ENCODE results near the gene OTUB2.
A peak's percentile ranks its signal among the peaks of the same experiment; 100 is the strongest.

The OTUB2 gene

DNA sequence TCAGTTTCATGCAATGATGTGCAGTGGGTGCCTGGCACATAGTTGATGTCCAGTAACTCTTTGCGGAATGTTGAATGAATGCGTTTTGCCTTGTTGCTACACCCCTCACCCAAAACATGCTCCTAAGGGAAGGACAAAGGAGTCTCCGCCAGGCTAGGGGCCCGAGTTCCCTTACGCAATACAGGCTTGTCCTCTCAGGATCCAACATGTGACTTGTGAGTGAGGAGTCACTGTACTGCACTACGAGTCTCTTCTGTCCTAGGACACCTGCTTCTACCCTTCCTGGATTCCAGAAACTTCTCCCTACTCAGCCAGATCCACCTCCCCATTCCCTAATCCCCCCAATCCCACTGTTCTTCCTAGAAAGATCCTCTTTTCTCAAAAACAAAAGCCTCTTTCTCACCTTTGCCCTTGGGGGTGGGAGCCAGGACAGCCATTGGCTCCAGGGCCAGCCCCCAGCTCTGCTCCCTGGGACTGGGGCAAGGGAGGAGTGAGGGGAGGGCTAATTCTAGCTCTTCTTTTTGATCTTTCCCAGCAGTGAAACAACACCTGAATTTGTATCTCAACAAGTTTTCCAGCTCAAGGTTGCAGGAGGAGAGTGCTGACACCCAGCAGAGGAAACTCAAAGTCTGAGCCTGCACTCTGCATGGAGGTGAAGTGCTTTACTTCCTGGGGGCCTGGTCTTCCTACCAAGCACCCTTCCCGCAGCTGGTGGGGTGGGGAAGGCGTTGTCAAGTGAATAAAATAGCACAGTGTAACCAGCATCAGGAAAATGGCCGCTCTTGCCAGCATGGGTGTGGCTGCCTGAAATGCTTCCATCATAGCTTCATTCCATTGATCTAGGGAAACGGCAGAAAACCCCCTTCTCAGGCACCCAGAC lies 3.4 kb upstream of the OTUB2 start:
- peak; percentile 25 for DNase-seq

GRCh38 chr14:94024549-94024948 lies 1.6 kb upstream of the OTUB2 start:
- no peak for DNase-seq

DNA sequence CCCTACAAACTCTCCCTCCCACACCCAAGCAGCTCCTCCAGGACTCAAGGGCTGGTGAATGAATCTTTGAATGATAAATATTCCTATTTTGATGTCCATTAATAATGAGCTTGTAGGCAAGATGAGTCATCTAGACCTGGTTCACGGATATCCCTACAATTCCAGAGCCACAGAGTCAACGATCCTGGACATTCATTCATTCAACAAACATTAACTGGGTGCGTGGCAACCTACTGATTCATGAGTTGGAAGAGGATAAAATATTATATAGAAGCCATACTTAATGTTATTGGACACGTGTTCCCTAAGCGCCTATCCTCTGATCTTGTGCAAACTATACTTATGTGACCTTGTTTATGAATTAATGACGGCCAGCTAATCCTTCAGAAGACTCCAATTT lies 420 bp upstream of the OTUB2 start:
- no peak for DNase-seq

DNA sequence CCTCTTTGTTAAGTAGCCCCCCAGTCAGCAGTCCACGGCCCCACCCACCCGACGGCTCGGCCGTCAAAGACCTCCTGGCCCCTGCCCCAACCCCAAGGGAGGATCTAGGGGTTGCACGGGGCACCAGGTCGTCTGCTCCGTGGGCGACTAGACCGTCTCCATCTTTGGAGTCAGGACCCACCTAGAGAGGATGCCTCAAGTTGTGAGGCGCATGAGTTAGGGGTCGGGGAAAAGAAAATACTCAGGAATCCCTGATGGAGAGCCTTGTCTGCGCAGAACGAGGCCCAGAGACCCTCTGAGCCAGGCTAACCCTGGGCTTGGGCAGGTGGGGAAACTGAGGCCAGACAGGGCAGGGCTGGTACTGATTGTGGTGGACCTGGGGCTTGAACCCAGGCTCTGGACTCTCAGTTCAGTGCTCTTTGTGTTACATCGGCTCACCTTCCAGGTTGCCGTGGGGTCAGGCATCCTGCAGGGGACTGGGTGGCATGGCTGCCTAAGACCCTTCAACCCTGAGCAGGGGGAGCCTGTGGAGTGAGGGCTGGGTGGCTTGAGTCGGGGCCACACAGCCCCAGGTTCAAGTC lies 839 bp downstream of the OTUB2 start:
- DNase-seq = no peak

GRCh38 chr14:94027566-94028449 lies 1.7 kb downstream of the OTUB2 start:
- DNase-seq = no peak

GRCh38 chr14:94028450-94028826 lies 2.3 kb downstream of the OTUB2 start:
- no peak for DNase-seq

DNA sequence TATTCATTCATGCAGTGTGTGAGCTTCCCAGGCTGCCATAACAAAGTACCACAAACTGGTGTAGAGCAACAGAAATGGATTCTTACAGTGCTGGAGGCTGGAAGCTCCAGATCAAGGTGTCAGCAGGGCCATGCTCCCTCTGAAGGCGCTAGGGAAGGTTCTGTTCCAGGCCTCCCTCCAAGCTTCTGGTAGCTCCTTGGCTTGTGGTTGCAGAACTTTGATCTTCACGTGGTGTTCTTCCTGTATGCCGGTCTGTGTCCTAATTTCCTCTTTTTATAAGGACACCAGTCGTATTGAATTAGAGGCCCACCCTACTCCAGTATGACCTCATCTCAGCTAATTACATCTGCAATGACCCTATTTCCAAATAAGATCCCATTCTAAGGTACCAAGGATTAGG lies 3.1 kb downstream of the OTUB2 start:
- peak; percentile 62 for DNase-seq

DNA sequence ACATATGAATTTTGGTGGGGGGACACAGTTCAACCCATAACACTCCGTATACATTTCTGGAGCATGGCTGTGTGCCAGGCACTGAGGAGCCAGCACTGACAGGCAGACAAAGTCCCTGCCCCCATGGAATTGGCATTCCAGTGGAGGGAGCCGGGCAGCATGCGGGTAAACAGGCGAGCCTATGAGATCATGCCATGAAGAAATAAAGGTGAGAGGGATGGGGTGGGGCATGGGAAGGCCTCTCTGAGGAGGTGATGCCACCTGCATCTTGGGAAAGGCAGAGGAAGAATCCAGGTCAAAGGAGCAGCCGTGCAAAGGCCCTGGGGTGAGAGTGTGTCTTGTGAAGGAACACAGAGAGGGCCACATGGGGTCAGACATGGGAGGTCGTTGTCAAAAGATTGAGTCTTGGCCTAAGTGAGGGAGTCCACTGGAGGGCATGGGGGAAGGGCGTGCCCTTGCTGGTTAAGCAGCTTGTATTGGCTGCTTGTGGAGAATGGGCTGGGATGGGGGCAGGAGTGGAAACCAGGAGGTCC lies 3.6 kb downstream of the OTUB2 start:
- DNase-seq = no peak

DNA sequence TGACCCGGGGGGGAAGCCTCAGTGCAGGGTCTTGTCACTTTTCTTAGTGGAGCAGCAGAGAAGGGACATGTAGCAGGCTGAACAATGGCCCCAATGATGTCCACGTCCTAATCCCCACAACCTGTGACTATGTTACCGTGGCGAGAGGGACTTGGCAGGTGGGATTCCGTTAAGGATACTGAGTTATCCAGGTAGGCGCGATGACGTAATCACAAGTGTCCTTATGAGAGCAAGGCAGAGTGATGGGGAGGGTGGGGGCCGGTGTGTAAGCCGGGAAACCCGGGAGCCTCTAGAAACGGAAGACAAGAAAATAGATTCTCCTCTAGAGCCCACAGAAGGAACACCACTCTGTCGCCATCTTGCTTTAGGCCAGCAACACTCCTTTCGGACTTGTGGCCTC lies 4.4 kb downstream of the OTUB2 start:
- DNase-seq = no peak

DNA sequence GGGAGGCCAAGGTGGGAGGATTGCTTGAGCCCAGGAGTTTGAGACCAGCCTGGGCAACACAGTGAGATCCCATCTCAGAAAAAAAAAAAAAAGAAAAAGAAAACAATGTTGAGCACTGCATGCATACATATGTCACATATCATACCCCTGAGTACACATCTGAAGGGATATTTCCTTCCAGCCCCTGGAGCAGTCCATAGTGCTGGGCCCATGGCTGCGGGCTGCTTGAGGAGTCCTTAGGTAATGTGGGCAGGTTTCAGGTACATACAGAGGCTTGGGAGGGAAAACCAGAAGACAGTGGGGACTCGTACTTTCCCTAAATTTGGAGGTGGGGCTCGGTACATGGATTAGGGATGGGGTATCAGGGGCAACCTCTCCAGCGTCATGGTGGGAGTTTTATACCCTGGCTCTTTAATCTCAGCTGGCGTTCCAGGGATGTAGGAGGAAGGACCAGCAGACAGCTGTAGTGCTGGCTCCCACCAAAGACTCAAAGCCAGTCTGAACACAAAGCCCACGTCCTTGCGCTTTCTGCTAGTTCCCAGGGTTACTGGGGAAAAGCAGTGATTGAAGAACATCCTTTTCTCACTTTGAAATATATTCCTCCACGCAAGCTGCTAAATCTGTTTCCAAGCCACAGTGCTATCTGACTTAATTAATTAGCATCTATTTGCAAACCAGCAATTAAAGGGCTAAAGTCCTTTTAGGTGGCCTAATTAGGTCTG lies 5.2 kb downstream of the OTUB2 start:
- DNase-seq = no peak

GRCh38 chr14:94031883-94032279 lies 5.7 kb downstream of the OTUB2 start:
- no peak for DNase-seq

DNA sequence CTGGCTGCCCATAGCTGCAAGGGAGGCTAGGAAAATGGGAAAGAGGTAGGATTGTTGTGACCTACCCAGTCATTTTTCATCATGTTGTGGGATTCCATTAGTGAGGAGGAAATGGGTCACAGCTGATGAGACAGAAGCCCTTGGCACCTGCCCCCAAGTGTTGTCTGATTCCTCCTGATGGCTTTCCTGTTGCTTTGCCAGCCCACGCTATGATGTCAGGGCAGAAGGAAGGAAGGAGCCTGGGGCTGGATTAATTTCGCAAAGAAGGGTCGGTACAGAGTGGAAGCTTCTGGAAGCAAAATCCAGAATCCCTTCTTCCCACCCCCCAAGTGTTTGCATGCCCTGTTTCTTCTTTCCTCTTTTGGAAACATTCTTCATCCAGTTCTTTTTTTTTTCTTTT lies 8.7 kb downstream of the OTUB2 start:
- DNase-seq = no peak

- DNase-seq = peak; percentile 79
Measured at GRCh38 chr14:94036313-94037167, 10.4 kb downstream of the OTUB2 start.

- no peak for DNase-seq
Measured at GRCh38 chr14:94037954-94038353, 11.8 kb downstream of the OTUB2 start.

GRCh38 chr14:94038510-94038909 lies 12.4 kb downstream of the OTUB2 start:
- DNase-seq = no peak

GRCh38 chr14:94038921-94039629 lies 12.9 kb downstream of the OTUB2 start:
- no peak for DNase-seq

GRCh38 chr14:94040247-94040646 lies 14.1 kb downstream of the OTUB2 start:
- DNase-seq = no peak

GRCh38 chr14:94040796-94041195 lies 14.7 kb downstream of the OTUB2 start:
- DNase-seq = no peak

- no peak for DNase-seq
Measured at GRCh38 chr14:94041551-94042346, 15.6 kb downstream of the OTUB2 start.

GRCh38 chr14:94042433-94043091 lies 16.4 kb downstream of the OTUB2 start:
- DNase-seq = no peak

Measured in suppressor macrophage treated with lipopolysaccharide for 4 hours (primary cell).